OCI-LY1 (cell line): ENCODE measurements around the gene RBP3.

ENCODE experiments used
- CTCF ChIP-seq: fragments of 200-600 bp; sonication (generic), shearing (Covaris generic); IDR thresholded peaks from 2 replicates; pipeline ENCODE4 v1.5.1; 2017; ENCODE audit warnings: mild to moderate bottlenecking, antibody characterized with exemption, low read length, moderate library complexity, mixed read lengths
- EZH2 ChIP-seq: fragments of 200-600 bp; sonication (generic), shearing (Covaris generic); IDR thresholded peaks from 2 replicates; pipeline ENCODE4 v1.8.0; 2017; ENCODE audit warnings: borderline replicate concordance, mixed run types, mild to moderate bottlenecking, antibody characterized with exemption, low read length, moderate library complexity, mixed read lengths

GRCh38 chr10:47330366-47330765 lies 17.8 kb upstream of the RBP3 start:
- TF ChIP-seq EZH2 (no peak), CTCF (no peak)
